Stimulated activated CD4-positive, alpha-beta T cell treated with anti-CD3 and anti-CD28 coated beads, Interleukin-1b, Interleukin-23, amount 100 ng/mL, for 48 hours (primary cell): Measurements from ENCODE around the gene CALML5.

Experiments used
- DNase-seq: peaks from one replicate; pipeline ENCODE4 v3.0.0-alpha.2; 2020

CALML5 gene

DNA sequence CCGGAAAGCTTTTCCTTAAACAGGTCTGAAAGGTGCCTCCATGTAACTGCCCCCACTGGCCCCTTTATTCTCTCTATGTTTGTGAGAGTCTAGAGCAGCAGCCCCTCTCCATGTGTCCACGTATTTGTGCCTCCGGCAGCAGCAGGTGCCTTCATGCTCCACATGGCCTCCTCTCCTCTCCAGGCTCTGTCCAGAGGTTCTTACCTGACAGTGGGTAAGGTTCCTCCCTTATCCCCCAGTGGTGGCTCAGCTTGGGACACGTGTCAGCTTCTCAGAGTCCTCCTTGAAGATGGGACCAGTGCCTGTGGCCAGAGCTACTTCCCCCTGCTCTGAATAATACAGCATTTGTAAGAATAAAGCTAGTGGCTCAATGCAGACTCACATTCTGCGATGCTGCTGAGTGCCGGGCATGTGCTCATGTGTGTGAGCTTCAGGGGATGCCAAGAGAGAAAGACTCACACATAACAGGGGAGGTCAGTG lies 33.3 kb upstream of the CALML5 start:
- no peak for DNase-seq

DNA sequence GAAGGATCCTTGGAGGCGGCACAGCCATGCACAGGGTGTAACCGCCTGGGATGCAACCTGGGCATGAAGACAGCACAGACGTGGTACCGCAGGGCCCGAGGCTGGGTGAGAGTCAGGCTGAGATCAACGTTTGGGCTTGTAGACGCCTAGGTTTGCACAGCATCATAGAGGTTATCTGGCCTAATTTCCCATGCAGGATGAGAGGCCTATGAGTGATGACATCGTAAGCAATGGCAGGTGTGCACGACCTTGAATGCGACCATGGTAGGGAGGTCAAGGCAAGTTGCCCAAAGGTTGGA lies 32.9 kb upstream of the CALML5 start:
- DNase-seq = no peak

DNA sequence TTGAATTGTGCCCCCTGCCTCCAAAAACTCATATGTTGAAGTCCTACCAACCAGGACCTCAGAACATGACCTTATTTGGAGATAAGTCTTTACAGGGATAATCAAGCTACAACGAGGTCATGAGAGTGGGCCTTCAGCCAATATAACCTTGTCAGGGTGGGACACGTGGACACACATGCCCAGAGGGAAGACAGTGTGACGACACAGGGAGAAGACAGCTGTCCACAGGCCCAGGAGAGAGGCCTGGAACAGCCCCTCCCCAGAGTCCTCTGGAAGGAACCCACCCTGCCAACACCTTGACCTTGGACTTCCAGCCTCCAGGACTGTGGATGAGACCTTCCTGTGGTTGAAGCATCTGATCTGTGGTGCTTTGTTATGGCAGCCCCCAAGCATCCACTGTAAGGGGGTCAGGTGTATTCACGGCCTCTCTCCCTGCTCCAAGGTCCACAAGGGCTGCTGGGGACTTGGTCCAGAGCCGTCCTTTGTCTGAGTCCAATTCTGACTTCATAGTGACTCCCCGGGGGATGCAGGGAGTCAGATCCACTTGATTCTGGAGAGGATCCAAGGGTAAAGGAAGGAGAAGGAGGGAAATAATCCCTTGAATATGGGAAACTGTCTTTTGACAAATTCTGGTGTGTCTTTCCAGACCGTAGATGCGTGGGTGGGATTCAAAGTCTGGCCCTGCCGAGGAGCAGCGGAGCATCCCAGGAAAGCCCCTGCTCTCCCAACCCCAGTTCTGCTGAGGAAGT lies 32.4 kb upstream of the CALML5 start:
- no peak for DNase-seq

DNA sequence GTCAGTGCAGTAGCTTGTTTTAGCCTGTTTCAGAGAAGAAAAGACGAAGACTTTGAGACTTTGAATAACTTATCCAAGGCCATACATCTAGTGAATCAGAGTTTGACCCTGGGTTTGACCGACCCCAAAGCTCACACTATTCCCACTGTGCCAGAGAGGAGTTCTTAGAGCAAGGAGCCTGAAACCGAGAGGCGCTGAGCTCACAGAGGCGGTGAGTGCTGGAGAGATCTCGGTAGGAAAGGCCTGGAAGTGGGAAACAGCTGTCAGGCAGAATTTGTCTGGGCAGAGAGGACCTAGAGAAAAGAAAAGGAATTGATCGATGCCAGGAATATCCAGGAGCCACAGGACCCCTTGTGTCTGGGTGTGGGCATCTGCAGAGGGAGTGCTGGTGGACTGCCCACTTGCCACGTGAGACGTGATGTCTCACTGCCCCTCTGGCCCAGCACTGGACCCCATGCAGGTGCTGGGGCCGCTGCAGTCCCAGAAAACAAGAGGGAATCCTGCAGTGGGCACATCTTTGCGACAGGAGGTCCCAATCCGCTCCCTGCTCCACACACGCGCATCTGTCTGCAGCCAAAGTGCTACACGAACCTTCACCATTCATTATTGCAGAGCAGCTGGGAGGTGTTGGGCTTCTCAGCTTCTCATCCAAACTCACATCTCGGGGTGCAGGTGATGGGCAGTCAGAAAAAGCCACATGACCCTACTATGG lies 31.6 kb upstream of the CALML5 start:
- no peak for DNase-seq

DNA sequence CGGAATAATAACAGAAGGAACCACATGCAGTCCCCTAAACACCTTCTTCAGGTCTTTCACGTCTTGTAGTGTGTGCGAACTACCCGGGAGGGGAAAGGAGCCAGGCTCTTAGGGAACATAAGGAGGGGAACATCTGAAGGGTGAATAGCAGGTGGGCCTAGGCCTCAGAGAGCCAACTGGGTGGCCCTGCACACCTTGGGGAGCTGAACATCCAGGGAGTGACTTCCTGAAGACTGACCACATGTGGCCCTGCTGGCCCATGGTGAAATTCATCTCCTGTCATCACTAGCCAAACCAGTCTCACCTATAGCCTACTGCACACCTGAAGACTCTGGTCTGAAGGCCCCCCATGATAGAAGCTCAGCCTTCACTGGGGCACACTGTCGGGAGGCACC lies 31.0 kb upstream of the CALML5 start:
- no peak for DNase-seq

DNA sequence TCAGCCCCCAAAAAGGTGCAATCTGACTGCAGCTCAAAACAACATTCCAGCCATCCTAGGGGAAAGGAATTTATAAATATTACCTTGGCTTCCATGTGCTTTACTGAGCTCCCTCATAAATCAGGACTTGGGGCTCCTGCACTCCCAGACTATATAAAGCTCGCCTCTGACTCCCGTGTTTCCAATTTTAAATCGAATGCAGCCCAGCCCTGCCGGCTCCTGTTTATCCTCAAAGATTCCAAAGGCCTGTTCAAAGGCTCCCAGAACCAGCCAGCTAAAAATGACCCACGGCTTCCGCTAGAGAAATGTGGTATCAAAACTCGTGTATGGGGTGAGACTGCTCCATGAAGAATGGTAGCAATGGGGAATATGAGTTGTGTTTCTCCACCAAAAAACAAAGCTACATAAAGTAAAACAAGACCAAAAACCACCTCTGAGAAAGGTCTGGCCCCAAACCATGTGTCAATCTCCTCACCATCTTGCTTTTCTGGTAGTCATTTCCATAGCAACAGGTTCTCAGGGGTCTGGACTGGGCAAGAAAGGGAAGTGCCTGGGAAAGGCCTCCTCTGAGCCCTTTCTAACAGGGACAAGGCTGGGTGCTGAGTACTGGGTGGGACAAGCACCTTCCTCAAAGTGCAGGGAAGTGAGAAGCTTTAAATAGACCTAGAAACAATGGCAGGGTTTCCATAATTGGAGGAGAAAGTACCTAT lies 30.5 kb upstream of the CALML5 start:
- no peak for DNase-seq

DNA sequence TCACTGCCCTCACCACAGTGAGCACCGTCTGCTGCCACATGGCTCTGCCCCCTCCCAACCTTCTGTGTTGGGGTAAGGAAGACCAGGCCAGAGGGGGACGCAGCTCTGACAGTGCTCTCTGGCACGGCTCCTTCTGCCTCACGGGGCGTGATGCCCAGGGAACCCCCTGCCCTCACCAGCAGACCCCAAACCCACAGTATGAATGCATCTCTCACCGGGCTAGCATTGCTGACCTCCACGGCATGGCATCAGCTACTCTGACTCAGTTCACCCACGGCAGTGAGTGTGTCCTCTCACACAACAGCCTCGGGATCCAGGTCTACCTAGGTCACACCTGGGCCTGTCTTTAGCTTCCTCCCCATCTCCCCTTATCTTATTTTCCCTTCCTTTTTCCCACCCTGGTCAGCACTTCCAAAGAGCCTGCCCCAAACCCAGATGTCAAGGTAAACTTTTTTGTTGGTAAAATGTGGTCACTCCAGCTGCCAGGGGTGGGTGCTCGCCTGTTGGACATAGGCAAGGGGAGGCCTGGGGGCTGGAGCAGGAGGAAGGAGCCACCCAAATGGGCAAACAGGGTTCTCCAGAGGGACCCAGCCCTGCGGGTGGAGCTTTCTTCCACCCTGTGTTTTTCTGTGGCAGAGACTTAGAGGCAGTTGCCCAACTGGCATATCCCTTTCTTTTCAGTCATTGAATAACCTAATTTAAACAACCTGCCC lies 29.8 kb upstream of the CALML5 start:
- no peak for DNase-seq

DNA sequence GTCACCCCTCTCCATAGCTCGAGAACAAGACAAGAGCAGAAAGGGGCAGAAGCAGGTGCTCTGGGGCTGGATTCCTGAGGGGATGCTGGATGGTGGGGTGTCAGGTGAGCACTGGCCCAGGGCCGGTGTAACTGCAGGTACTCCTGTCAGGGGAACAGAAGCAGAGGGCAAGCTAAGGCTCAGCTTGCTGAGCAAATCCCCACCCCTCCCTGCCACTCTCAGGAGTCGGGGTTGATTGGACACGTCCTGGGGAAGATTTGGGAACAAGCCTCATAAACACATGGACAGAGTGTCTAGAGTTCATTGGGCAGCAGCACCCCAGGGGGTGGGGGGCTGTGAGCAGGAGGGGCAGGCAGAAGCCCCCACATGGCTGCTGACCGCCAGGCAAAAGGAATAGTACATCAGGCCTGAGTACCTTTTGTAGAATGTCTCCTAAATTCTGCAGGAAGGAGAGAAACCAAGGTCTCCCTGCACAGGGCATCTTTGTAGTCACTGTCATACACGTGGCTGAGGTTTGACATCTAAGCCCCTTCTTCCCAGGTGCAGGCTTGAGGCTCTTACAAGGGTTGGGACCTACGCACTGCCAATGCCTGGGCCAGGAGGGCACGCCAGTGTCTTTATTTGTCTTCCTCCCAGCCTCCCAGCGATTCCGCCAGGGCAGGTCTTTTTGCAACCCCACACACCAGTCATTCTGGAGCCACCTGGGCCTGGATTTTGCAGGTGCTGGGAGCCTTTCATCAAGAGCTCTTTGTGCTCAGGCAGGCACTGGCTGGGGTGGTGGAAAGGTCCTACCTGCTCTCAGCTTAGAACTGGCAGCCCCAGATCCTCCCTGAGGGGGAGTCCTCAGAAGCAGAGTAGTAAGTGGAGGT lies 28.2 kb upstream of the CALML5 start:
- DNase-seq = no peak

DNA sequence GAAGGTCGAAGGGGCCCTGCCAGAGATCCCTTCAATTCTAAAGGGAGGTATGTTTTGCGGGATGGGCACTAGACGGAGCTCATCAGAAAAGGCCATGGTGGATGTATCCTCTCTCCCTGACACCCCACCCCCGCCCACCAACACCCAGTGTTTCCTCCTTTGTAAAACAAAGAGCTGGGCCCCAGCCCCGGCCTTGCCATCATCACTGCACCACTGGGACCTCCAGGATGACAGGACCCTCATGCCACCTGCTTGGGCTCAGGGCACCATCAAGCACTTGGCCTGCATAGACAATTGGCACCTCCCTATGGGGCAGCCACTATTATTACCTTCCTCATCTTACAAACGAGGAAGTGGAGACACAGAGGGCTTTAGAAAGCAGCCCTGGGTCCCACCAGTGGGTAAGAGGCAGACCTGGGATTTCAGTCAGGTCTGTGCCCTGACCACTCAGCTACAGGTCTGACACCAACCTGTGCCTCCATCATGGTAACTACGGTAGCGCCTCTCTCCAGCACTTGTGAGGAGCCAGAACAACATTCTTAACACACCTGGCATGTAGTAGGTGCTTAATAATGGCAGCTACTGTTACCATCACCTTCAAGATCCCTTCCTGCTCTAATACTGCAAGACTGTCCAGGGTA lies 27.4 kb upstream of the CALML5 start:
- DNase-seq = no peak

DNA sequence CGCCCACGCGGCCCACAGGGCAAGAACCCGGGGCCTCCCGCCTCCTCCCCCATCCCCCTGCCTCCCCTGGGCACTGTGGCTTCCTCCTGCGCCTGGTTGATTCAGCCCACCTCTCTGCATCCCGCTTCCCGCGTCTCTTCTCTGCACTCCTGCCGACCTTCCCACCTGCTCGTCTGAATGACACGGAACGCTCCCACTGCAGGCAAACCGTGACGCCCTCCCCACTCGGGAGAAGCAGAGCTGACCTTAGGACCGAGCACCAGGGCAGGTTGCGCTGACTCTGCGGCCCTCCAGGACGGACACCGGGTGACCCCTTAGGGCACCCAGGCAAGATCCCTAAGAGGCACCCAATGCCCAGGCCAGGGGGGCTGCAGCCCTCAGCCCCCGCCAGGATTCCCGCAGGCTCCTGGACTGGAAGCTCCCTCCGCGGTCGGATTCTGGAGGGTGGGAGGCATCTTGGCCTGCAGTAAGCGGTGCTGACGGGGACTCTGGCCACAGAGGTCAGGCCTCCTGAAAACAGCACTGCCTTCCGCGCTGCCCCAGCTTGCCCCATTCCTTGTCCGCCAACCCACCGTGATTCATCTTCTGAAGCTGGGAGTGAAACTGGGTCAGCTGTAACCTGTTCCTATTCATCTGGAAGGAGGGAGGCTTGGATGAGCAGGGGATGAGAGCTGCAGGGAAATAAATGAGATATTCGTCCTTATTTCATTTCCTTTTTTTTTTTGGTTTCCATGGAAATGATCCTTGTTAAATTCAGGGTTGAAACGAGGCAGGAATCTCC lies 26.4 kb upstream of the CALML5 start:
- no peak for DNase-seq

DNA sequence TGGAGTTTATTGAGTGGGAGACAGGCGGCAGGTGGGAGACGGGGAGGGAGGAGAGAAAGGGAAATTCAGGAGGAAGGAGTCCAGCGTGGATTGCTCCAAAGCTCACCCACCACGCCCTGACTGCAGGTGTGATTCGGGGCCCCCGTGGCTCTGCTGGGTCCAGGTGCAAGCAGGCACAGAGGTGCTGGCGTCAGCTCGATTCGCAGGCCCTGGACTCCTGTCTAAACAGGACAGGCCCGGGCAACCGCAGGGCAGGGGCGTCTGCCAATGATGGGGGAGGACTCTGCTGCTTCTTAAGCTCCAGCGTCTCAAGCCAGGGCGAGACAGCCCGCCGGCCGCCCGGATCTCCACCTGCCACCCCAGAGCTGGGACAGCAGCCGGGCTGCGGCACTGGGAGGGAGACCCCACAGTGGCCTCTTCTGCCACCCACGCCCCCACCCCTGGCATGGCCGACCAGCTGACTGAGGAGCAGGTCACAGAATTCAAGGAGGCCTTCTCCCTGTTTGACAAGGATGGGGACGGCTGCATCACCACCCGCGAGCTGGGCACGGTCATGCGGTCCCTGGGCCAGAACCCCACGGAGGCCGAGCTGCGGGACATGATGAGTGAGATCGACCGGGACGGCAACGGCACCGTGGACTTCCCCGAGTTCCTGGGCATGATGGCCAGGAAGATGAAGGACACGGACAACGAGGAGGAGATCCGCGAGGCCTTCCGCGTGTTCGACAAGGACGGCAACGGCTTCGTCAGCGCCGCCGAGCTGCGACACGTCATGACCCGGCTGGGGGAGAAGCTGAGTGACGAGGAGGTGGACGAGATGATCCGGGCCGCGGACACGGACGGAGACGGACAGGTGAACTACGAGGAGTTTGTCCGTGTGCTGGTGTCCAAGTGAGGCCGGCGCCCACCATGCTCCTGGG lies 25.5 kb upstream of the CALML5 start, which contains the start of gene CALML3:
Gene CALML3 (plus strand): TSS at position 321 of the 920 bp plus-strand sequence. CDS start 125 bp downstream, at position 446.
- DNase-seq = no peak

DNA sequence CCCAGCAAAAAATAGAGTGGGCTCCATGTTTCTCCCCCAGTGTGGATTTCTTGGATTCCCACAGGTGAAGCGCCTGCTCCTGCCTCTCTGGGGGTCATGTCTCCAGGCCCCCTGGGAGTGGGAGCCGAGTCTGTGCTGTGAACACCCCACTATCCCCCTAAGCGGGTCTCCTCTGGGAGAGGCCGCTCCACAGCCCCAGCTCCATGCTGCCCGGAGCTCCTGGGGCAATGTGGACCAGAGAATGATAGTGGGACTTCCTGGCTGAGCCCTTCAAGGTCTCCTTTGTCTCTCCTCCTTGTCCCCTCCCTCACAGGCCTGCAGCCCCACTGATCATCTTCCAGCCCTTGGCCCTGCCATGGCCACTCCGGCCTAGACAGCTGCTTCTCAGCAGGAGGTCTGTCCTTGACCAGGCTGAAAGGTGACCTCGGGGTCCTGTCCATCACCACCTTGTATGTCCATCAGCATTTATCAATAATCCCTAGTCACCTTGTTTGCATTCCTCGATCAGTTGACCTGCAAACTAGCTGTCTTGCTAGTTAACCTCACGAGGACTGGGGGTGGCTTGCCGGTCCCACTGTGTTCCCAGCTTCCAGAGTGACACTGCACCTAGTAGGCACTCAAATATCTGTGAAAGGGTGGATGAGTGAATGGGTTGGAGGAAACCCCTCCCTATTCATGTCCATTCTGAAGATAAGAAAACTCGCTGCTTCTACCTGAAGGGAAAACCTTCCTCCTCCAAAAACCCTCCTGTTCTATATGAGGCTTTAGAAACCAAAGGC lies 24.6 kb upstream of the CALML5 start:
- no peak for DNase-seq

DNA sequence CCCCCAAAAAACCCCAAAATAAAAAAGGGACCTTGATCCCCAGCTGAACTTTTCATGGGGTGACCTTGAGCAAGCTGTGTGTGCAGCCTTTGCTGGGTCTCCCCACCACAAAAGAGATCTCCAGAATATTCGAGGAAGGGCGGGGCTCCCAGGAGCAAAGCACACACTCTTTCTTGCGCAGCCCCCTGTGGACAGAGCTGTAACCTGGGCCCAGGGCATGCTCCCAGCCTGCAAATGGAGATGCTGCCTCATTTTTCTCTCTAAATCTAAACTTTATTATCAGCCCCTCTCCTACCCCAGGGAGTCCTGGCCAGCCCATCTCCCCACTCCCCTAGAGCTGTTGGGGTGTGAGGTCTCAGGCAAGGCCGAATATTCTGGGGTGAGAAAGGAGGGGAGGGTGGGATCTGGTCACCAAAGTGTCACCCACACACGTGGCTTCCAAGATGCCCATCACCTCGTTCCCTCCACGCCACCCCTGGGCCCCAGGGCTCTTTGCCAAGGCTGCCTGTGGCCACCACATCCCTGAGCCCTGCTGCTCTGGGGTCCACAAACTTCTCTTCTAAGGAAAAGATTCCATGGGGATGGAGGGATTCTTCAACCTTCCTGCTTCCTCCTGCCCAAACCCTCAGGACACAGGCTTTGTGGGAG lies 23.7 kb upstream of the CALML5 start:
- DNase-seq = no peak

DNA sequence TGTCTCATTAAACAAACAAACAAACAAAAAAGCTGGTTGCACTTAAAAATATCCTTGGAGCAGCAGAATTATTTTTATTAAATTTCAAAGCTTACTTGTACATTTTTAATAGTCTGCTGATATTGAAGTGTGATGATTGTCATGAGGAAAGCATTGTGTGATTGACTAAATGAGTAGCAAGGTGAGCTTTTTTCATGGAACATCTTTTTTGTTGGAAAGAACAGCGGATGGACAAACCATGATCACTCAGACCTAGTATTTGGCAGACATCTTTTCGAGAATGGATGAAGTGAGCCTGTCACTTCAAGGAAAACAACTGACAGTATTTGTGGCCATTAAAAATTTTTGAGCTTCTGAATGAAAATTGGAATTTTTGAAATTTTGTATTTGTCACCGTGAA lies 19.7 kb upstream of the CALML5 start:
- DNase-seq = no peak

DNA sequence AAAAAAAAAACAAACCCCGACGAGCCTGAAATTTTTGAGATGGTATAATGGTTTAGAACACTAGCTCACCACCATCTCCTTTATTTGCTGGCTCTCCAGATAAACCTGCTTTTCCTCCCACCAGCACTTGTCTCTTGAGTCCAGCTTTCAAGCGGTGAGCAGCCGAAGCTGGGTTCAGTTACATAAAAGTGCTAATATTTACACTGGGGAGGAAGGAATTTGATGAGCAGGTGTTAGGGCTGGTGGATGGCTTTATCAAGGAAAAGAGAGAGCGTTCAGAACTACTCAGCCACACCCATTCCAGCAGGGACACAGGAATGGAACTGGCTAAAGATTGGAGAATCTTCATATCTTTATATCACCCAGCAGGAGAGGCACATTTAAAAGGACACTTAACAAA lies 18.8 kb upstream of the CALML5 start:
- no peak for DNase-seq

DNA sequence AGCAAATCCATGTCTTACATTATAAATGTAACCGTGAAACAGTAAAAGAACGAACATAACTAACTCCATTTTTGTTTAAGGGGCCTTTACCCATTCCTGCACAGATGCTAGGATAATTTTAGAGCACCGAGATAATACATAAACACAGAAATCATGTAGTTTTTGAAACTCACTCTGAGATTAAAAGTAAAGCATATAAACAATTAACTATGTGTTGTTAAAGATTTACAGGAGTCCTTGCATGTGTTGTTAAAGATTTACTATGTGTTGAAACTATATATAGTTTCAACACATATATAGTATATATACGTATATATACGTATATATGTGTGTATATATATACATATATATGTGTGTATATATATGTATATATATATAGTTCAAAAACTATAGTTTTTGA lies 18.2 kb upstream of the CALML5 start:
- DNase-seq = no peak

DNA sequence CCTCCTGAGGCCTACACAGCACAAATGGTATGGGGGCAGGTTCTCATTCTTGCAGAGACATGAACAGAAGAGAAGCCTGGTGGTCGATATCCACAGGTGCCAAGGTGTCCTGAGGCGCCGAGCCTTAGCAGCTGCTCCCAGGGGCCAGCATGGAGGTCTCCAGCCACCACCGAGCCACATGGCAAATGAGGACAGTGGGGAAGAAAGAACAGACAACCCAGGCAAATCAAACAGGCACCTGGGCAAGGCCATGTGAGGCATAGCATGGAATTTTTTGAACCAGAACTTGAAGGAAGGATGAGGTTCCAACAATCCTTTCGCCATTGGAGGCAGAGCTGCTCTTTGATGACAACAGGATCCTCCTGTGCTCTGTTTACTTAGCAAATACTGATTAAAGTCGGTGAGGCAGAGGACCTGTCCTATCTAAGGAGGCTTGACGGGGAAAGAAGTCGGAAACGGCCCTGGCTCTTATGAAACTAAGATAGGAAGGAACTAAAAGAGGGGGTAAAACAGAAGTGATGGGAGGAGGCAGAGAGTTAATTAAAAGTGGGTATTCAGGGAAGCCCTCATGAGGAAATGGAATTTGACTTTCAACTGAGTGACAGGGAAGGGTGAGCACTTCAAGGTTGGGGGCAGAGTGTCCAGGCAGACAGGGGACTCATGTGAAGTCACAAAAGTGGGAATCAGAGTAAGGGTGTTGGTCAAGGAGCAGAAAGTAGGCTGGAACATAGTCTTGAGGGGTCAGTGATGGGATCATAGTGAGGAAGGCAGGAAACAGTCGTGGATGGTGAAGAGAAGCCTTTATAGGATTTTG lies 16.8 kb upstream of the CALML5 start:
- DNase-seq = no peak
